NCI-H748 (cell line): Measurements from ENCODE around the gene SFTA2.
"Not testable (repeated sequence)": the region's sequence is repeated elsewhere in the genome, so short reads cannot be mapped to it uniquely, and the experiment has no call there.

ENCODE experiments used
- DNase-seq: peaks from one replicate; lab custom pipeline; 2025; ENCODE audit not compliant: unreplicated experiment; lab: John Stamatoyannopoulos, UW

SFTA2 gene

DNA sequence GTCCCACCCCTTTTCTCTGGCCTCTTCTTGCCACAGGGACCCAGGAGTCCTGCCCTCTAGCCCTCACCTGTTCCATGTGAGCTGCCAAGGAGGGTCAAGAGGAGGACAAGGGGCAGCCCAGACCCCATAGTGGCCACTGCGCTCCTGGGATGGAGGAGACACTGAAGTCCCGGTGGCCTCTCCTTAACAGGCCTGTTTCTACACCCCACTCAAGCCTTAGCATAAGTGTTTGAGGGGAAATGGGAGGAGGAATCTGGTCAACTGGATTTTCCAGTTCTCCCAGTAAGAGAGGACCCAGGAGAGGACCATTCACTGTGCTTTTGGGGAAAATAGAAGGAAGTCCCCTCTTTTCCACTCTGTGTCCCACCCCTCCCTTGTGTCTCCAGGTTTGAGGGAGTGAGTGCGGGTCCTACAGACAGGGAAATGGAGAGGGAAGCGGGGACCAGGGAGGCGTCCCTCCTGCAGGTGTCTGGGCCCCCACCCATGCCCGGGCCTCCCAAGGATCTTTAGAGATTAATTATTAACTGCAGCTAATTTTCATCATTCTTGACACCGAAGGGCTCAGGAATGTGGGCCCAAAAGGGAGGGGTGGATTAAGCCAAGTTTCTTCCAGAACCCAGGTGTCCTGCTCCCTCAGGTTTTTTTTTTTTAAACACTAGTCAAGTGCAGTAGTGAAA is at the start of gene SFTA2:
TSS of gene SFTA2 (minus strand) at position 202 of the 677 bp plus-strand sequence. CDS start at position 128, 74 bp downstream.
- DNase-seq: no peak

GRCh38 chr6:30979690-30980089 is 47.7 kb upstream of the SFTA2 start:
- no peak for DNase-seq

DNA sequence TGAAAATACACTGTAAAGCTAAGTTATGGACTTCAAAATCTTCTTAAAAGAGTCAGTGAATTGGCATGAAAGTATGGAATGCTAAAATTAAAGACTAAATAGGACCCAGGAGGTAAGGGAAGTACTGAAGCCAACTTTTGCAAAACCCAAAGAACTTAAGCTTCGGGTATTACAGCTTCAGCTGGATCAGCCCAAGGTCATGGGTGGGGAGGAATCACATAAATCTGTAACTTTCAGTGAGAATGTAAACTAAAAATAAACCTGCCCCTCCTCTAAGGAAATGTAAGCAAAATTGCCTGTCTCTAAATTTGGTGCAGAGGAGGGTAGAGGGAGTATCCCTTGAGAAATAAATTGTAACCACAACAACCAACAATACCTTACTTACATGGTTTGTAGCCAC is 47.2 kb upstream of the SFTA2 start:
- DNase-seq: no peak

DNA sequence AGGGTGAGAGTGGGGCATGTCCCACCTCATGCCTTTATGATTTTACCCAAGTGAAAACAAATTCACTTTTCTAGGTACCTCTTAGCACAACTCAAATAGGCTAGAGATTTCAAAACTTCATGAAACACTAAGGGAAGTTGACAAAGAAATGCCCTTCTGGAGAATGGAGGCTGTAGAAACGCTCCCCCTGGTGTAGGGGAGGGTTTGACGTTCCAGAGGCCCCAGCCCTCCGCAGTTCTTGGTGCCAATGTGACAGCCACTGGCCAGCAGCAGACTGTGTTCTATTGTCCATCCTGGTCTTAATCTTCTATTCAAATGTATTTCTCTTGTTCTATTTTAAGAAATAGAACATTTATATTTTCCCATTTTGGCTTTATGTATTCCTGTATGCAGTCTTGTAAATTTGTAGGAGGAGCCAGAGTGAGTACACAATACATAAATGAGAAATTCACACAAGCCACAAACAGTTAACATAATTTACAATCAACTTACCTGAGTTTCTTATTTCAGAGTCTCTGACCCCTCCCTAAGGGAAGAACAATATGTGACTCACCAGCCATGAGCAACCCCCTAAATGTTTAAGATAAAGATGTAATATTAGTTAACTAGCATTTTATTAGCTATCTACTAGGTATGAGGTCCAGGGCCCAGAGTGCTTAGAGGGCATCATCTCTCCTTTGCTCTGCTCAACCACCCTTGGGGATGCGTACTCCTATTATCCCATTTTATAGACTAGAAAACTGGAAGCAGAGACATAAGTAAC is 42.7 kb upstream of the SFTA2 start:
- no peak for DNase-seq

DNA sequence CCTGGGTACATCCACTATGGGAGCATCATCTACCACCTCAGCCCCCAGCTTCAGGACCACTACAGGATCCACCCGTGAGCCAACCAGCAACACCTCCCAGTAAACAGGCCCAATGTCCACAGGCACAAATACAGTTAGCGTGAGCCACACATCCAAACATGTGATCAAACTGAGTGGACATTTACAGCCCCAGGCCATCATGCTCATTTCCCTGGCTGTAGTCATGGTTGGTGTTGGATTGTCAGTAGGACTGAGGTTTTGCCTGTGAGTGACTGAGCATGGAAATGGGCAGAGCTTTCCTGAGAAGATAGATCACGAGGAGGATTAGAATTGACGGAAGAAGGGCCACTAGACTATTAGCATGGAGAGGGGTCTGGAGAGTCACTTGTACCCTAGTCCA is 40.8 kb upstream of the SFTA2 start:
- no peak for DNase-seq

- DNase-seq: peak; percentile 67
Observed at GRCh38 chr6:30970946-30971345, 39.0 kb upstream of the SFTA2 start.

- DNase-seq: not testable (repeated sequence)
Observed at GRCh38 chr6:30969171-30969570, 37.2 kb upstream of the SFTA2 start.

DNA sequence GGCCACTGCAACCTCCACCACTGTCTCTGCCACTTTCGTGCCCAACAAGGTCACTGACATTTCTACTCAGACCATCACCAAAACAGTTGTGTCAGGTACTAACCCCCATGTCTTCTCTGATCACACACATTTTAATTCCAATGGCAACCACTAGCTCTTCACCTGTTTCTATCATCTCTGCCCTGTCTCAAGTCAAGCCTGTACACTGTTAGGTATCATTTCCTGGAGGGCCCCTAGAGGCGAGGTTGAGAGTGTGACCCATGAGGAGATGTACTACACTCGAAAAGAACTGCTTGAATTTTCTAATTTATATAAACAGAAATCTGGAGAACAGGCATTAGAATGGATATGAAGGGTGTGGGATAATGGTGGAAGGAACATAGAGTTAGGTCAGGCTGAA is 34.2 kb upstream of the SFTA2 start:
- no peak for DNase-seq

DNA sequence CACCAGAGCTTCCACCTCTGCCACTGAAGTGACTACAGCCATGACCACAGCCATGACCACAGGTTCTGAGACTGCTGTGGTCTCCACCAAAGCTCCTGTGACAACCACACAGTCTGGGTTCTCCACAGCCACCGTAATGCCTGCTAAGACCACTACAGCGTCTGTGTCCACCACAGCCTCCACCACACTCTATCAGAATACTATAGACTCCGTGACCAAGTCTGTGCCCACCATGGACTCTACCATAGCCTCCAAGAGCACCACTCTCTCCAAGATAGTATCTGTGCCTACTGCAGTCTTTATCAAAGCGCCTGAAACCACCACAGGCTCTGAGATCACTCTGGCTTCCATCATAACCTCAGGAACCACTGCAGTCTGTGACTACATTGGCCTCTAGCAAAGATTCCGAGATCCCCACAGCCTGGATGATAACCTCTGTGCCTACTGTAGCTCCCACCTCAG is 33.2 kb upstream of the SFTA2 start:
- no peak for DNase-seq

GRCh38 chr6:30964075-30964474 is 32.1 kb upstream of the SFTA2 start:
- no peak for DNase-seq

DNA sequence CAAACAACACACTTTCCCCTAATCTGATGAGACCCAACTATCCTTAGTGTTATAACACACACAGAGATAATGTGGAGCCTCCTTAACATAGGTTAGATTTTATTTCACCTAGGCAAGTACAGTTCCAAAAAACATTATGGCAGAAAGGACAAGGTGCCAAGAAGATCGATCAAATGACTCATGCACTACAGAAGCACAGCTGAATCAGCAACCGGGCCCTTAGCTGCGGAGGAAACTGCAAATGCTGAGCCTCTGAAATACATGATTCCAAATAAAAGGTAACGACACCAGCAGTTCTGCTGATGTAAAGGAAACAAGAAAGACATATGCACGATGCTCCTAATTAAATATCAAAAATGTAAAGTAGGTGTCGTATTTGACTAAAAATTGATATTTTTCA is 31.7 kb upstream of the SFTA2 start:
- DNase-seq: no peak

DNA sequence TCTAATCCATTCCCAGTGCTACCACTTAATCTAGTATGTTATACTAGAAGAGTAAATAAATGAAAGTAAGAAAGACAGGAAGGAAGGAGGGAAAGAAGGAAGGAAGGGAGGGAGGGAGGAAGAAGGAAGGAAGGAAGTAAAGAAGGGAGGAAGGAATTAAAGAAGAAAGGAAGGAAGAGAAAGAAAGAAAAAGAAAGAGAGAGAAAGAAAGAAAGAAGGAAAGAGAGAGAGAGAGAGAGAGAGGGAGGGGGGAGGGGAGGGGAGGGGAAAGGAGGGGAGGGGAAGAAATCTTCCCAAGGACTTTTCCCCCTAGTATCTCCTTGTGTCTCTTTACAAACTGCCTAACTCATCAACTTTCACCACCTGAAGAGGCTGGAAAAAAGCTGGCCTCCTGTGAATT is 30.7 kb upstream of the SFTA2 start:
- DNase-seq: no peak

DNA sequence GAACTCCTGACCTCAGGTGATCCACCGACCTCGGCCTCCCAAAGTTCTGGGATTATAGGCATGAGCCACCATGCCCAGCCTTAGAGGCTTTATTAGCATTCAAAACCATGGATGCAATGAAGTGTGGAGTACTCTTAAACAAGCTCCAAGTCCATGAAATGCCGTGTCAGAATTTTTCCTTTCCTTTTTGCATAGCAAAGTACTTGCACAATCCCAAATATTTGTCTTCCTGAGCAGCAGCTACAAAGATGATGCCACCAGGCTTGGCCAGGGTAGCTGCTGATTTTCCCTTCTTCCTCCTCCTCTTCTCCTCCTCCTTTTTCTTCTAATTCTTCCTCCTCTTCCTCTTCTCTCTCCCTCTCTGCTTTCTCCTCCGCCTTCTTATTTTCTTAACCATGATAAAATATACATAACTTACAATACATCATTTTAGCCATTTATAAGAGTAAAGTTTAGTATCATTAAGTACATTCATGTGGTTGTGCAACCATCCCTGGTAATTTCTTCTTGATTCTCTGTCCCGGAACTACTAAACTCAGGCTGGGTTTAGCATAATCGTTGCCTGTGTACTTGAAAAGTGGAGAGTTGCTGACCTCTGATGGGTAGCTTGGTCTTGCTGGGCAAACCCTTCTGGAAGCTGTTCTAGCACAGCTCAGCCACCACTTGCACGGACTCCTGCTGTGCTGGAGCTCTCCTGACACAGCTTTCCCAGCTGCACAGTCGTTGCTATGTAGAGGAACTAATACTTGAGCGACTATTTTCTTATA is 29.1 kb upstream of the SFTA2 start:
- peak; percentile 23 for DNase-seq

- no peak for DNase-seq
Observed at GRCh38 chr6:30957716-30958115, 25.7 kb upstream of the SFTA2 start.

DNA sequence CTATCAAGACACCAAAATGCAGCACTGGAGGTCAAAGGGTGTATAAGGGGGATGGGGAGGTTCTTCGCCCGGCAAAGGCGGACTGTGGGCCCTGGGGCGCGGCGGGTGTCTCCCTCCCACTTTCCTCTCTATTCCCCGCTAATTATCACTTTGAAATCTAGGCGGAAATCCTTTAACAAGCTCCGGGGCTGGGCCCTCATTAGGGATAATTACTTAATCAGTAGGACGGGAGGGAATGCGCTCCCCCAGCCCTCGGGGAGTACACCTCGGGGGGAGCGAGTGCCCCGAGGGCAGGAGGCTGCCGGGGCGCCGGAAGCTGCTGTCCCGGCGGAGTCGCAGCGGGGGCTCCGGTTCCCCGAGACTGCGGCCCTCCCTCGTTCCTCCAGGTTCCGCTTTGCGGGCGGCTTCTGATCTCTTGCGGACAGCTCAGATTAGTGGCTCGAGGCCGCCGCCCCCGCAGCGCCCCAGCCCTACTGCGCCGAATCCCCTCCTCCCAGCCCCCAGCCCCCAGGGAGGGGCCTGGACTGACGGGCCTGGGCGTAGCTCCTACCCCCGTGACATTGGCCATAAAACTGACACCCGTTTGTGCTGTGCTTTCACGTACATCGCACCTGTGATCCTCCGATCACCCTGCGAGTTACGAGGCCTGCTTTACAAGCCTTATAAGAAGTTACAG is 23.5 kb upstream of the SFTA2 start:
- peak; percentile 78 for DNase-seq

DNA sequence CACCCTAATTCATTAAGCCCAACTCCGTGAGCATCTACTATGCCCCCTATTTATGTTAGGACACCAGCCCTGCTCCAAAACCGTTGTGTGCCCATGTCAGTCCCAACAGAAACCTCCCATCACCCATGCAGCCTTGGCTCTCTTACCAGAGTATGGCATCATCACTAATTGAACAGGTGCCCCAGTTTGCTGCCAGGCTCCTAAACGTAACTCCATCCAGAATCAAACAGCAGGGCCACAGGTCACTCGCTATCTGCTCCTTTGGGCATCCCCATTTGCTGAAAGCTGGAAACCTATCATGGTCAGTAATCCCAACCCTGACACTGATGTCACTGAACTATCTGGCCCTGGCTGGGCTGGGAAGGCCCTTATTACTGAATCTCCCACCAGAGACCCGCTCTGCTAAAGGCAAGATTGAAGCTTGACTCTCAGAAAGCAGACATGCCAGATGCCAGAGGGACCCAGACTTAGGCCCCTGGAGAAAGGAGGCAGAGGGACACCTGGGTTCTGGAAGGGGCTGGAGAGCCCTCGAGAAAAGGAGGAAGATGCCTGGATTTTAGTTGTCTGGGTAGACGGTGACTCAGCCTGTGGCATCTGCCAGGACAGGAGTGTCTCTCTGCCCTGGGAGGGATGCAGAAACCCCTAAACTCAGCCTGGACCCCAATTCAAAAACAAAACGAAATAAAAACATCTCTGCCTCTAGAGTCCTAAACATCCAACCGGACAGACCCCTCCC is 22.8 kb upstream of the SFTA2 start:
- DNase-seq: no peak

DNA sequence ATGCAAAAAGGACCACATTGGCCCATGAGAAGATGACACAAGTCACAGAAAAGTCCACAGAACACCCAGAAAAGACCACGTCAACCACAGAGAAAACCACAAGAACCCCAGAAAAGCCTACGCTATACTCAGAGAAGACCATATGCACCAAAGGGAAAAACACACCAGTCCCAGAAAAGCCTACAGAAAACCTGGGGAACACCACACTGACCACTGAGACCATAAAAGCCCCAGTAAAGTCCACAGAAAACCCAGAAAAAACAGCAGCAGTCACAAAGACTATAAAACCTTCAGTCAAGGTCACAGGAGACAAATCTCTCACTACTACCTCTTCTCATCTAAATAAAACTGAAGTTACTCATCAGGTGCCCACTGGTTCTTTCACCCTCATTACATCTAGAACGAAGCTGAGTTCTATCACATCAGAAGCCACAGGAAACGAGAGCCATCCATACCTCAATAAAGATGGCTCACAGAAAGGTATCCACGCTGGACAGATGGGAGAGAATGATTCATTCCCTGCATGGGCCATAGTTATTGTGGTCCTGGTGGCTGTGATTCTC is 20.0 kb upstream of the SFTA2 start:
- DNase-seq: no peak

DNA sequence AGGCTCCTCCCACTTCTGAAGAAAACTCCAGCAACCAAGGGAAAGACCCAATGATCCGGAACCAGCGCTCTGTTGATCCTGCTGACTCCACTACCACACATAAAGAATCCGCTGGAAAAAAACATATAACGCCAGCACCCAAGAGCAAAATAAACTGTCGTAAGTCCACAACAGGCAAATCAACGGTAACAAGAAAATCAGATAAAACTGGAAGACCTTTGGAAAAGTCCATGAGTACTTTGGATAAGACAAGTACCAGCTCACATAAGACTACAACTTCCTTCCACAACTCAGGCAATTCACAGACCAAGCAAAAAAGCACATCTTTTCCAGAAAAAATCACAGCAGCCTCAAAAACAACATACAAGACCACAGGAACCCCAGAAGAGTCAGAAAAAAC is 16.8 kb upstream of the SFTA2 start:
- DNase-seq: no peak

DNA sequence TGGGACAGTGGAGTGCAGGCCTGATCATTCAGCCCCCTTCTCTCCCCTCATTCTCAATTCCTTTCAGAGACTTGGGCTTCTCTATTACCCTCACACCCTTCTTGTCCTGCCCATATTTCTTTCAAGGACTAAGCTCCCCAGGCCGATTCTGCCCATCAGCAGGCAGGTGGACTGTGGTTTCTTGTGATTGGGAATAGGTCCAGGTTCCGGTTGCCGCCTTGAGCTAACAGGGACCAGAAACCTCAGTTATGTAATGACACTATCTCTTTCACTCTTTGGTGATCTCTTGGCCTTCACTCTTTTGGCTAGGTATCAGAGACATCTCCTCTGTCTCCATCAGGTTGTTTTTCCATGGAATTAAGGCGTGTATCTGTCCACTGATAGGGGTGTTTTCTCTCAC is 15.3 kb upstream of the SFTA2 start:
- no peak for DNase-seq

GRCh38 chr6:30945281-30945680 is 13.3 kb upstream of the SFTA2 start:
- no peak for DNase-seq
